WTC11 (cell line): ENCODE data around the gene ZDHHC22. TPM values are rescaled to one million over a fixed set of nuclear protein-coding genes. Genes with fewer than 3 reads are reported as not detected.

Experiments used
- ATAC-seq: fragments of 200-7000 bp; cut with Tn5 transposase; 2 replicates; pipeline ENCODE4 v1.10.0; 2021; ENCODE audit warnings: mild to moderate bottlenecking, moderate library complexity
- CTCF ChIA-PET: fragments of 300-600 bp; sonication (Branson Sonifier 250); formaldehyde crosslinking; loops from one replicate; lab custom pipeline; 2021; ENCODE audit warnings: antibody characterized with exemption; lab: Charles Lee
- POLR2A ChIA-PET: fragments of 350-600 bp; sonication (Branson Sonifier 250); formaldehyde crosslinking; loops from one replicate; lab custom pipeline; 2021; ENCODE audit warnings: antibody characterized with exemption; lab: Charles Lee
- DNase-seq: peaks from one replicate; pipeline ENCODE4 v3.0.0; 2021; ENCODE audit warnings: low spot score
- H3K27ac Mint-ChIP-seq: 2 replicates; pipeline ENCODE4 v1.8.0; 2021; ENCODE audit warnings: mixed read lengths
- H3K27me3 Mint-ChIP-seq: 2 replicates; pipeline ENCODE4 v1.8.0; 2021; ENCODE audit warnings: low read depth, mild to moderate bottlenecking, moderate library complexity, mixed read lengths
- H3K36me3 Mint-ChIP-seq: 2 replicates; pipeline ENCODE4 v1.8.0; 2021; ENCODE audit warnings: mixed read lengths
- H3K4me1 Mint-ChIP-seq: 2 replicates; pipeline ENCODE4 v1.8.0; 2022; ENCODE audit warnings: mixed read lengths
- H3K4me3 Mint-ChIP-seq: 2 replicates; pipeline ENCODE4 v1.8.0; 2021; ENCODE audit warnings: mild to moderate bottlenecking, moderate library complexity, mixed read lengths
- H3K9me3 Mint-ChIP-seq: 2 replicates; pipeline ENCODE4 v1.8.0; 2021; ENCODE audit warnings: mixed read lengths
- CREB1 ChIP-seq: sonication (generic); formaldehyde crosslinking; IDR thresholded peaks from 2 replicates; pipeline ENCODE4 v1.8.0; 2023; ENCODE audit warnings: mild to moderate bottlenecking, missing genetic modification reagents
- CREM ChIP-seq: sonication (generic); formaldehyde crosslinking; IDR thresholded peaks from 2 replicates; pipeline ENCODE4 v1.8.1; 2022; ENCODE audit warnings: mild to moderate bottlenecking, missing genetic modification reagents, moderate library complexity
- JAZF1 ChIP-seq: fragments of 250-450 bp; sonication (Bioruptor Pico); IDR thresholded peaks from 2 replicates; pipeline ENCODE4 v1.9.0; 2021; ENCODE audit warnings: moderate library complexity, mild to moderate bottlenecking, inconsistent platforms
- KAT7 ChIP-seq: sonication (generic); formaldehyde crosslinking; IDR thresholded peaks from 2 replicates; pipeline ENCODE4 v1.8.1; 2023; ENCODE audit warnings: missing genetic modification reagents, mild to moderate bottlenecking, borderline replicate concordance
- MYBL2 ChIP-seq: sonication (generic); formaldehyde crosslinking; IDR thresholded peaks from 2 replicates; pipeline ENCODE4 v1.8.1; 2023; ENCODE audit warnings: mild to moderate bottlenecking, moderate library complexity, missing genetic modification reagents
- OVOL2 ChIP-seq: fragments of 250-450 bp; sonication (Bioruptor Pico); IDR thresholded peaks from 2 replicates; pipeline ENCODE4 v1.9.0; 2021; ENCODE audit warnings: mild to moderate bottlenecking, borderline replicate concordance
- SMAD3 ChIP-seq: sonication (generic); formaldehyde crosslinking; IDR thresholded peaks from 2 replicates; pipeline ENCODE4 v1.8.0; 2022; ENCODE audit warnings: missing genetic modification reagents, mild to moderate bottlenecking, borderline replicate concordance
- TEAD4 ChIP-seq: sonication (generic); formaldehyde crosslinking; IDR thresholded peaks from 2 replicates; pipeline ENCODE4 v1.8.0; 2022; ENCODE audit warnings: mild to moderate bottlenecking, missing genetic modification reagents
- ZNF121 ChIP-seq: sonication (generic); formaldehyde crosslinking; IDR thresholded peaks from 2 replicates; pipeline ENCODE4 v1.8.0; 2023; ENCODE audit warnings: missing genetic modification reagents
- ZNF396 ChIP-seq: fragments of 250-450 bp; sonication (Bioruptor Pico); IDR thresholded peaks from 2 replicates; pipeline ENCODE4 v1.8.0; 2021; ENCODE audit warnings: mild to moderate bottlenecking, moderate library complexity, borderline replicate concordance
- total RNA-seq: library from RNA; stranded (reverse); gene quantifications from 3 replicates; pipeline ENCODE4 v1.2.3, GENCODE V29; 2021
- TF ChIP-seq, protein P1 (sequence below): sonication (generic); formaldehyde crosslinking; IDR thresholded peaks from 2 replicates; pipeline ENCODE4 v1.8.1; 2022; ENCODE audit warnings: low read depth, missing genetic modification reagents, borderline replicate concordance
- TF ChIP-seq, protein P2 (sequence below): sonication (generic); formaldehyde crosslinking; IDR thresholded peaks from 2 replicates; pipeline ENCODE4 v1.8.0; 2022; ENCODE audit warnings: mild to moderate bottlenecking, missing genetic modification reagents
- TF ChIP-seq, protein P3 (sequence below): fragments of 250-450 bp; sonication (Bioruptor Pico); IDR thresholded peaks from 2 replicates; pipeline ENCODE4 v1.9.0; 2021; ENCODE audit warnings: mild to moderate bottlenecking, borderline replicate concordance
- TF ChIP-seq, protein P4 (sequence below): sonication (generic); formaldehyde crosslinking; IDR thresholded peaks from 2 replicates; pipeline ENCODE4 v1.8.1; 2023; ENCODE audit warnings: mild to moderate bottlenecking, missing genetic modification reagents

Gene ZDHHC22
- total RNA-seq, 1 experiment from 2014 or later, result 47.7 TPM

DNA sequence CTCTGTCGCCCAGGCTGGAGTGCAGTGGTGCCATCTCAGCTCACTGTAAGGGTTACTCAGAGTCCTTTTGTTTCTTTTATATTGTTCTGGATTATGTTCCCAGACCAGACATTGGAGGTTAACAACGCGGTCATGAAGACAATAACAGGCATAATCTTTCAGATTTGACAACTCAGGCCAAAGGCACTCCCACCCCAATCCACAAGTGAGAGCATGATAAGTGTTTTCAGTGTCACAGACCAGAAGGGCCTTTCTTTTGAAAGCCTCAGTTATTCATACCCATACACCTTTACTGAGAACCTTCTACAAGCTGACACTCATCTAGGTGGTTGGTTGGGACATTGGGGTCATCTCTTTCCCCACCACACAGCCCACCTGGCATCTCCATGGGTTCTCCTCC is 37.1 kb upstream of the ZDHHC22 start:
- DNase-seq (no peak), ATAC-seq (no peak)
- H3K4me3 Mint-ChIP-seq, result no peak overlapping the region
- ChIA-PET POLR2A (no interaction called here), CTCF (no interaction called here)
- H3K9me3 Mint-ChIP-seq, result no peaks in the 10 kb centered on the region
- H3K36me3 Mint-ChIP-seq, result no peaks in the 10 kb centered on the region
- peaks cover 9% of the 10 kb centered on the region for H3K27me3 Mint-ChIP-seq
- H3K27ac Mint-ChIP-seq, result no peak overlapping the region
- H3K4me1 Mint-ChIP-seq, result peaks cover 9% of the 10 kb centered on the region
- TF ChIP-seq ZNF121, result no peak
- no peak for TF ChIP-seq CREM (CRISPR knock-in tag)
- TF ChIP-seq, protein P1, sequence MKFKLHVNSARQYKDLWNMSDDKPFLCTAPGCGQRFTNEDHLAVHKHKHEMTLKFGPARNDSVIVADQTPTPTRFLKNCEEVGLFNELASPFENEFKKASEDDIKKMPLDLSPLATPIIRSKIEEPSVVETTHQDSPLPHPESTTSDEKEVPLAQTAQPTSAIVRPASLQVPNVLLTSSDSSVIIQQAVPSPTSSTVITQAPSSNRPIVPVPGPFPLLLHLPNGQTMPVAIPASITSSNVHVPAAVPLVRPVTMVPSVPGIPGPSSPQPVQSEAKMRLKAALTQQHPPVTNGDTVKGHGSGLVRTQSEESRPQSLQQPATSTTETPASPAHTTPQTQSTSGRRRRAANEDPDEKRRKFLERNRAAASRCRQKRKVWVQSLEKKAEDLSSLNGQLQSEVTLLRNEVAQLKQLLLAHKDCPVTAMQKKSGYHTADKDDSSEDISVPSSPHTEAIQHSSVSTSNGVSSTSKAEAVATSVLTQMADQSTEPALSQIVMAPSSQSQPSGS (CRISPR knock-in tag), result no peak
- no peak for TF ChIP-seq JAZF1 (CRISPR knock-in tag)

DNA sequence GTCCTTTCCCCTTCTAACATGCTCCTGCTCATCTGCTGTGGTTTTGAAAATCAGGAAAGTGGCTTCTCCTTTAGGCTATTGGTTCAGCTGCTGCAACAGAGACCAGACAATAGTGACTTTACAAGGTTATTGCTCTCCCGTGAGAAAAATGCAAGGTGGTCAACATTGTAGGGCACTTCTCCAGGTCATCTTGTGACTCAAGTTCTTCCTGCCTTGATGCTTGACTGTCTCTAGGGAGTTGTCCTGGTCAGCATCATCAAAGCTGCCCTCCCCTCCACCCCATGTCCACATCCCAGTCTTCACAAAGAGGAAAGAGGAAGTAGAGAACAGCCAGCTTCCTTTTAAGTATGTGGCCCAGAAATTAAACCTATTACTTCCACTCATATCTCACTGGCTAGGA is 36.1 kb upstream of the ZDHHC22 start:
- ATAC-seq, result no peak

More for the DNA sequence above, 36.1 kb upstream of the ZDHHC22 start:
- H3K4me3 Mint-ChIP-seq, result no peak overlapping the region
- no peak for TF ChIP-seq CREB1 (CRISPR knock-in tag)
- TF ChIP-seq, protein P2, sequence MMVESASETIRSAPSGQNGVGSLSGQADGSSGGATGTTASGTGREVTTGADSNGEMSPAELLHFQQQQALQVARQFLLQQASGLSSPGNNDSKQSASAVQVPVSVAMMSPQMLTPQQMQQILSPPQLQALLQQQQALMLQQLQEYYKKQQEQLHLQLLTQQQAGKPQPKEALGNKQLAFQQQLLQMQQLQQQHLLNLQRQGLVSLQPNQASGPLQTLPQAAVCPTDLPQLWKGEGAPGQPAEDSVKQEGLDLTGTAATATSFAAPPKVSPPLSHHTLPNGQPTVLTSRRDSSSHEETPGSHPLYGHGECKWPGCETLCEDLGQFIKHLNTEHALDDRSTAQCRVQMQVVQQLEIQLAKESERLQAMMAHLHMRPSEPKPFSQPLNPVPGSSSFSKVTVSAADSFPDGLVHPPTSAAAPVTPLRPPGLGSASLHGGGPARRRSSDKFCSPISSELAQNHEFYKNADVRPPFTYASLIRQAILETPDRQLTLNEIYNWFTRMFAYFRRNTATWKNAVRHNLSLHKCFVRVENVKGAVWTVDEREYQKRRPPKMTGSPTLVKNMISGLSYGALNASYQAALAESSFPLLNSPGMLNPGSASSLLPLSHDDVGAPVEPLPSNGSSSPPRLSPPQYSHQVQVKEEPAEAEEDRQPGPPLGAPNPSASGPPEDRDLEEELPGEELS (CRISPR knock-in tag), result no peak
- no peak for TF ChIP-seq SMAD3 (CRISPR knock-in tag)
- TF ChIP-seq OVOL2 (CRISPR knock-in tag), result no peak
- TF ChIP-seq ZNF396 (CRISPR knock-in tag), result no peak
- TF ChIP-seq, protein P3, sequence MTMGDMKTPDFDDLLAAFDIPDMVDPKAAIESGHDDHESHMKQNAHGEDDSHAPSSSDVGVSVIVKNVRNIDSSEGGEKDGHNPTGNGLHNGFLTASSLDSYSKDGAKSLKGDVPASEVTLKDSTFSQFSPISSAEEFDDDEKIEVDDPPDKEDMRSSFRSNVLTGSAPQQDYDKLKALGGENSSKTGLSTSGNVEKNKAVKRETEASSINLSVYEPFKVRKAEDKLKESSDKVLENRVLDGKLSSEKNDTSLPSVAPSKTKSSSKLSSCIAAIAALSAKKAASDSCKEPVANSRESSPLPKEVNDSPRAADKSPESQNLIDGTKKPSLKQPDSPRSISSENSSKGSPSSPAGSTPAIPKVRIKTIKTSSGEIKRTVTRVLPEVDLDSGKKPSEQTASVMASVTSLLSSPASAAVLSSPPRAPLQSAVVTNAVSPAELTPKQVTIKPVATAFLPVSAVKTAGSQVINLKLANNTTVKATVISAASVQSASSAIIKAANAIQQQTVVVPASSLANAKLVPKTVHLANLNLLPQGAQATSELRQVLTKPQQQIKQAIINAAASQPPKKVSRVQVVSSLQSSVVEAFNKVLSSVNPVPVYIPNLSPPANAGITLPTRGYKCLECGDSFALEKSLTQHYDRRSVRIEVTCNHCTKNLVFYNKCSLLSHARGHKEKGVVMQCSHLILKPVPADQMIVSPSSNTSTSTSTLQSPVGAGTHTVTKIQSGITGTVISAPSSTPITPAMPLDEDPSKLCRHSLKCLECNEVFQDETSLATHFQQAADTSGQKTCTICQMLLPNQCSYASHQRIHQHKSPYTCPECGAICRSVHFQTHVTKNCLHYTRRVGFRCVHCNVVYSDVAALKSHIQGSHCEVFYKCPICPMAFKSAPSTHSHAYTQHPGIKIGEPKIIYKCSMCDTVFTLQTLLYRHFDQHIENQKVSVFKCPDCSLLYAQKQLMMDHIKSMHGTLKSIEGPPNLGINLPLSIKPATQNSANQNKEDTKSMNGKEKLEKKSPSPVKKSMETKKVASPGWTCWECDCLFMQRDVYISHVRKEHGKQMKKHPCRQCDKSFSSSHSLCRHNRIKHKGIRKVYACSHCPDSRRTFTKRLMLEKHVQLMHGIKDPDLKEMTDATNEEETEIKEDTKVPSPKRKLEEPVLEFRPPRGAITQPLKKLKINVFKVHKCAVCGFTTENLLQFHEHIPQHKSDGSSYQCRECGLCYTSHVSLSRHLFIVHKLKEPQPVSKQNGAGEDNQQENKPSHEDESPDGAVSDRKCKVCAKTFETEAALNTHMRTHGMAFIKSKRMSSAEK (CRISPR knock-in tag), result no peak
- no peak for TF ChIP-seq MYBL2 (CRISPR knock-in tag)
- no peak for TF ChIP-seq KAT7 (CRISPR knock-in tag)
- no peak for TF ChIP-seq TEAD4 (CRISPR knock-in tag)
- TF ChIP-seq, protein P4, sequence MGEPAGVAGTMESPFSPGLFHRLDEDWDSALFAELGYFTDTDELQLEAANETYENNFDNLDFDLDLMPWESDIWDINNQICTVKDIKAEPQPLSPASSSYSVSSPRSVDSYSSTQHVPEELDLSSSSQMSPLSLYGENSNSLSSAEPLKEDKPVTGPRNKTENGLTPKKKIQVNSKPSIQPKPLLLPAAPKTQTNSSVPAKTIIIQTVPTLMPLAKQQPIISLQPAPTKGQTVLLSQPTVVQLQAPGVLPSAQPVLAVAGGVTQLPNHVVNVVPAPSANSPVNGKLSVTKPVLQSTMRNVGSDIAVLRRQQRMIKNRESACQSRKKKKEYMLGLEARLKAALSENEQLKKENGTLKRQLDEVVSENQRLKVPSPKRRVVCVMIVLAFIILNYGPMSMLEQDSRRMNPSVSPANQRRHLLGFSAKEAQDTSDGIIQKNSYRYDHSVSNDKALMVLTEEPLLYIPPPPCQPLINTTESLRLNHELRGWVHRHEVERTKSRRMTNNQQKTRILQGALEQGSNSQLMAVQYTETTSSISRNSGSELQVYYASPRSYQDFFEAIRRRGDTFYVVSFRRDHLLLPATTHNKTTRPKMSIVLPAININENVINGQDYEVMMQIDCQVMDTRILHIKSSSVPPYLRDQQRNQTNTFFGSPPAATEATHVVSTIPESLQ (CRISPR knock-in tag), result no peak
- no peaks in the 10 kb centered on the region for H3K36me3 Mint-ChIP-seq
- peaks cover 2% of the 10 kb centered on the region for H3K27me3 Mint-ChIP-seq
- ChIA-PET CTCF (interaction anchor here (0.9 kb wide), 1 partner anchor 30 kb away, joined by 5 read pairs; no protein-coding TSS in a partner anchor), POLR2A (no interaction called here)
- DNase-seq, result no peak
- H3K4me1 Mint-ChIP-seq, result peaks cover 9% of the 10 kb centered on the region
- no peaks in the 10 kb centered on the region for H3K9me3 Mint-ChIP-seq
- no peak overlapping the region for H3K27ac Mint-ChIP-seq
